DOHH2 (cell line): Measurements from ENCODE around the gene ACADS.

Experiments used
- H3F3A ChIP-seq: fragments of 200-600 bp; sonication (generic), shearing (Covaris generic); 2 replicates; pipeline ENCODE4 v1.6.0; 2016; ENCODE audit warnings: antibody characterized with exemption, mild to moderate bottlenecking; ENCODE audit not compliant: control insufficient read depth, insufficient read depth
- H3K27ac ChIP-seq: fragments of 200-600 bp; sonication (generic); 2 replicates; pipeline ENCODE4 v1.5.1; 2014; ENCODE audit warnings: low read depth, mild to moderate bottlenecking, low read length, moderate library complexity
- H3K27me3 ChIP-seq: fragments of 200-600 bp; sonication (generic); 2 replicates; pipeline ENCODE4 v1.6.1; 2014; ENCODE audit warnings: mild to moderate bottlenecking, low read length, mixed read lengths; ENCODE audit not compliant: control insufficient read depth
- H3K36me3 ChIP-seq: fragments of 200-600 bp; sonication (generic); 2 replicates; pipeline ENCODE4 v1.6.1; 2014; ENCODE audit warnings: mild to moderate bottlenecking, low read length, moderate library complexity, mixed read lengths; ENCODE audit not compliant: control insufficient read depth
- H3K4me1 ChIP-seq: fragments of 200-600 bp; sonication (generic); 2 replicates; pipeline ENCODE4 v1.6.1; 2014; ENCODE audit warnings: mild to moderate bottlenecking, low read length, mixed read lengths; ENCODE audit not compliant: control insufficient read depth
- H3K4me2 ChIP-seq: fragments of 200-600 bp; sonication (generic); 2 replicates; pipeline ENCODE4 v1.6.0; 2014; ENCODE audit warnings: mild to moderate bottlenecking, low read length, moderate library complexity
- H3K4me3 ChIP-seq: fragments of 200-600 bp; sonication (generic); 2 replicates; pipeline ENCODE4 v1.5.1; 2014; ENCODE audit warnings: mild to moderate bottlenecking, low read length, mixed read lengths
- H3K79me2 ChIP-seq: fragments of 200-600 bp; sonication (generic); 2 replicates; pipeline ENCODE4 v1.6.1; 2014; ENCODE audit warnings: mild to moderate bottlenecking, low read length, mixed read lengths; ENCODE audit not compliant: control insufficient read depth
- H3K9me2 ChIP-seq: fragments of 200-600 bp; sonication (generic); replicated peaks from 2 replicates; pipeline ENCODE4 v1.6.1; 2014; ENCODE audit warnings: mild to moderate bottlenecking, low read length, mixed read lengths; ENCODE audit not compliant: control insufficient read depth
- H3K9me3 ChIP-seq: fragments of 200-600 bp; sonication (generic); 2 replicates; pipeline ENCODE4 v1.6.1; 2014; ENCODE audit warnings: antibody characterized with exemption, low read length, mixed read lengths; ENCODE audit not compliant: control insufficient read depth, insufficient read depth
- H4K20me1 ChIP-seq: fragments of 200-600 bp; sonication (generic); 2 replicates; pipeline ENCODE4 v1.6.0; 2014; ENCODE audit warnings: low read depth, mild to moderate bottlenecking, antibody characterized with exemption, low read length, moderate library complexity; ENCODE audit not compliant: control insufficient read depth, insufficient read depth
- CTCF ChIP-seq: fragments of 200-600 bp; sonication (generic); IDR thresholded peaks from one replicate; pipeline ENCODE4 v1.5.1; 2014; ENCODE audit warnings: antibody characterized with exemption, mild to moderate bottlenecking, low read depth, low read length; ENCODE audit not compliant: poor library complexity, severe bottlenecking
- EZH2phosphoT487 ChIP-seq: fragments of 200-600 bp; sonication (generic); IDR thresholded peaks from 2 replicates; pipeline ENCODE4 v1.6.1; 2017; ENCODE audit warnings: borderline replicate concordance, mild to moderate bottlenecking, antibody characterized with exemption, low read length, moderate library complexity, mixed read lengths

Gene ACADS

GRCh38 chr12:120751389-120751788 lies 25.8 kb downstream of the ACADS start:
- Histone ChIP-seq H3K27me3 (no peaks in the 10 kb centered on the region), H3K9me2 (no peaks in the 10 kb centered on the region), H3K4me2 (no peak overlapping the region), H3K79me2 (no peaks in the 10 kb centered on the region), H3K4me1 (peaks cover 16% of the 10 kb centered on the region), H4K20me1 (no peaks in the 10 kb centered on the region), H3K4me3 (no peak overlapping the region), H3K27ac (no peak overlapping the region), H3K36me3 (no peaks in the 10 kb centered on the region), H3F3A (peaks cover 3% of the 10 kb centered on the region; the same call in 1 of the 2 replicates), H3K9me3 (no peaks in the 10 kb centered on the region; the same call in 1 of the 2 replicates)
- TF ChIP-seq CTCF (no peak), EZH2phosphoT487 (no peak)

GRCh38 chr12:120754792-120755191 lies 29.2 kb downstream of the ACADS start:
- peaks cover 3% of the 10 kb centered on the region; the same call in 1 of the 2 replicates for H3F3A ChIP-seq
- no peaks in the 10 kb centered on the region for H3K27me3 ChIP-seq
- no peak overlapping the region for H3K4me3 ChIP-seq
- H3K9me3 ChIP-seq = no peaks in the 10 kb centered on the region; the same call in 1 of the 2 replicates
- H3K4me1 ChIP-seq = peaks cover 19% of the 10 kb centered on the region
- no peaks in the 10 kb centered on the region for H3K36me3 ChIP-seq
- no peak overlapping the region for H3K4me2 ChIP-seq
- TF ChIP-seq EZH2phosphoT487 (no peak), CTCF (no peak)
- H3K27ac ChIP-seq = no peak overlapping the region
- no peaks in the 10 kb centered on the region for H3K79me2 ChIP-seq
- no peaks in the 10 kb centered on the region for H4K20me1 ChIP-seq
- no peaks in the 10 kb centered on the region for H3K9me2 ChIP-seq

GRCh38 chr12:120755269-120755668 lies 29.6 kb downstream of the ACADS start:
- no peaks in the 10 kb centered on the region for H3K27me3 ChIP-seq
- no peak overlapping the region for H3K4me3 ChIP-seq
- H3F3A ChIP-seq = peaks cover 3% of the 10 kb centered on the region; the same call in 1 of the 2 replicates
- H3K4me1 ChIP-seq = peaks cover 20% of the 10 kb centered on the region
- no peak overlapping the region for H3K27ac ChIP-seq
- TF ChIP-seq CTCF = no peak
- no peak for TF ChIP-seq EZH2phosphoT487
- no peak overlapping the region for H3K4me2 ChIP-seq
- no peaks in the 10 kb centered on the region for H3K9me2 ChIP-seq
- no peaks in the 10 kb centered on the region for H3K79me2 ChIP-seq
- no peaks in the 10 kb centered on the region for H3K36me3 ChIP-seq
- no peaks in the 10 kb centered on the region; the same call in 1 of the 2 replicates for H3K9me3 ChIP-seq
- no peaks in the 10 kb centered on the region for H4K20me1 ChIP-seq
